ENCODE measurements around the gene RFXANK.

The RFXANK gene

DNA sequence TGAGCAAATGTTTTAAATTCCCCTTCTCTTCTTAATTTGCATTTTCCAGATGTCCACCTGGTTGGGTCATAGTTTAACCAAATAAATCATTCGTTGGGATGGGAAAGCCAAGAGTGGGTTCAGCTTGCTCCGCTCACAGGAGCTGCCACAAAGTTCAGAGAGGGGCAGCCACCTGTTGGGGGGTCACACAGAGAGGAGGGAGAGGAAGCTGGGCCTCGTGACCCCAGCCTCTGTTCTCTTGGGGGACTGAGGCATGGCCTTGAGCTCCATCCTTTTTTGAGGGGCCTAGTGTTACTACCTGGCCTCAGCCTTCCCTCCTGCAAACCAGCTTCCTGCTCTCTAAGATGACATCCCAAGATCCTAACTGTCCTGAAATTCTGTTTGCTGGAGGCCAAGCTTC, 24.4 kb upstream of the RFXANK start:
- Histone ChIP-seq H3K27me3 (ENCODE audit: insufficient read depth, low read depth) (no peaks in the 10 kb centered on the region), H3K4me2 (no peak overlapping the region), H3K36me3 (ENCODE audit: insufficient read depth) (no peaks in the 10 kb centered on the region), H3K4me3 (IDR thresholded peaks at IDR 0.05; ENCODE audit: insufficient read depth, low read depth, low read length) (no peak overlapping the region), H3K9ac (no peak overlapping the region), H3K4me1 (ENCODE audit: low read depth, poor library complexity, severe bottlenecking) (peaks cover 14% of the 10 kb centered on the region), H4K20me1 (ENCODE audit: insufficient read depth) (no peaks in the 10 kb centered on the region), H3K79me2 (ENCODE audit: insufficient read depth, low read depth) (no peaks in the 10 kb centered on the region), H2AFZ (ENCODE audit: low read depth) (no peak overlapping the region), H3K27ac (no peak overlapping the region)
- TF ChIP-seq CTCF (conservative IDR thresholded peaks at IDR 0.05; ENCODE audit: low read depth, low read length) = no peak

- Histone ChIP-seq H3K79me2 (ENCODE audit: insufficient read depth, low read depth) (no peaks in the 10 kb centered on the region), H3K27me3 (ENCODE audit: insufficient read depth, low read depth) (no peaks in the 10 kb centered on the region), H4K20me1 (ENCODE audit: insufficient read depth) (no peaks in the 10 kb centered on the region), H3K4me2 (peak overlapping the region; percentile 29), H3K36me3 (ENCODE audit: insufficient read depth) (no peaks in the 10 kb centered on the region), H3K4me3 (IDR thresholded peaks at IDR 0.05; ENCODE audit: insufficient read depth, low read depth, low read length) (no peak overlapping the region), H3K27ac (no peak overlapping the region), H2AFZ (ENCODE audit: low read depth) (no peak overlapping the region), H3K4me1 (ENCODE audit: low read depth, poor library complexity, severe bottlenecking) (peaks cover 14% of the 10 kb centered on the region), H3K9ac (no peak overlapping the region)
- no peak for TF ChIP-seq CTCF (conservative IDR thresholded peaks at IDR 0.05; ENCODE audit: low read depth, low read length)
These were observed 22.6 kb upstream of the RFXANK start for GRCh38 chr19:19169236-19170052.

- Histone ChIP-seq H3K4me1 (ENCODE audit: low read depth, poor library complexity, severe bottlenecking) (peaks cover 21% of the 10 kb centered on the region), H3K4me3 (IDR thresholded peaks at IDR 0.05; ENCODE audit: insufficient read depth, low read depth, low read length) (no peak within 1 kb of the TSS), H4K20me1 (ENCODE audit: insufficient read depth) (no peaks in the 10 kb centered on the region), H2AFZ (ENCODE audit: low read depth) (no peak within 1 kb of the TSS), H3K27me3 (ENCODE audit: insufficient read depth, low read depth) (no peaks in the 10 kb centered on the region), H3K27ac (no peak within 1 kb of the TSS), H3K9ac (no peak within 1 kb of the TSS), H3K4me2 (peak within 1 kb of the TSS; percentile 29), H3K36me3 (ENCODE audit: insufficient read depth) (no peaks in the 10 kb centered on the region), H3K79me2 (ENCODE audit: insufficient read depth, low read depth) (no peaks in the 10 kb centered on the region)
- TF ChIP-seq CTCF (conservative IDR thresholded peaks at IDR 0.05; ENCODE audit: low read depth, low read length) = no peak
These were observed 21.8 kb upstream of the RFXANK start, which contains the start of gene MEF2B for GRCh38 chr19:19170053-19170872. TSS of gene MEF2B (minus strand) at chr19:19170263. CDS start at chr19:19150735, 19,528 bp downstream.

- Histone ChIP-seq H3K4me2 (no peak overlapping the region), H3K79me2 (ENCODE audit: insufficient read depth, low read depth) (no peaks in the 10 kb centered on the region), H3K9ac (no peak overlapping the region), H3K4me3 (IDR thresholded peaks at IDR 0.05; ENCODE audit: insufficient read depth, low read depth, low read length) (no peak overlapping the region), H3K27me3 (ENCODE audit: insufficient read depth, low read depth) (no peaks in the 10 kb centered on the region), H4K20me1 (ENCODE audit: insufficient read depth) (no peaks in the 10 kb centered on the region), H3K36me3 (ENCODE audit: insufficient read depth) (no peaks in the 10 kb centered on the region), H2AFZ (ENCODE audit: low read depth) (no peak overlapping the region), H3K27ac (no peak overlapping the region), H3K4me1 (ENCODE audit: low read depth, poor library complexity, severe bottlenecking) (peaks cover 22% of the 10 kb centered on the region)
- no peak for TF ChIP-seq CTCF (conservative IDR thresholded peaks at IDR 0.05; ENCODE audit: low read depth, low read length)
These were observed 21.0 kb upstream of the RFXANK start for GRCh38 chr19:19170873-19171672.
